Right ventricle myocardium inferior (tissue), 1 donor: ENCODE results near the gene PREX1. TPM values are rescaled to one million over a fixed set of nuclear protein-coding genes. Genes with fewer than 3 reads are reported as not detected.

ENCODE experiments used
- ATAC-seq: fragments of 200-7000 bp; cut with Tn5 transposase; one replicate; pipeline ENCODE4 v1.9.1; 2020; ENCODE audit warnings: mild to moderate bottlenecking, moderate library complexity
- DNase-seq: peaks from one replicate; pipeline ENCODE4 v3.0.0; 2021; ENCODE audit errors: missing footprints
- intact Hi-C: fragments of 100-400 bp; cut with DNase I; formaldehyde crosslinking; loops from one replicate; pipeline ENCODE4 v1.11.0; 2022
- total RNA-seq: library from RNA; stranded (reverse); fragmentation: NEBNext Ultra II Directional; extraction: Animal tissue kit (Norgen Biotek cat#: 25700); gene quantifications from one replicate; pipeline ENCODE4 v1.2.1, GENCODE V29; 2021
- donor health status: DM: no; HTN: yes; CAD: no; lungs with severe emphysema.

PREX1 gene
- total RNA-seq, 1 donor from 2014 or later: 11.0 TPM

- intact Hi-C loops: loop anchor here (5.0 kb wide), 1 partner anchor 43 kb away; no protein-coding TSS in a partner anchor
- ATAC-seq (no peak), DNase-seq (no peak)
These were observed 138.4 kb downstream of the PREX1 start for GRCh38 chr20:48689388-48689787.

DNA sequence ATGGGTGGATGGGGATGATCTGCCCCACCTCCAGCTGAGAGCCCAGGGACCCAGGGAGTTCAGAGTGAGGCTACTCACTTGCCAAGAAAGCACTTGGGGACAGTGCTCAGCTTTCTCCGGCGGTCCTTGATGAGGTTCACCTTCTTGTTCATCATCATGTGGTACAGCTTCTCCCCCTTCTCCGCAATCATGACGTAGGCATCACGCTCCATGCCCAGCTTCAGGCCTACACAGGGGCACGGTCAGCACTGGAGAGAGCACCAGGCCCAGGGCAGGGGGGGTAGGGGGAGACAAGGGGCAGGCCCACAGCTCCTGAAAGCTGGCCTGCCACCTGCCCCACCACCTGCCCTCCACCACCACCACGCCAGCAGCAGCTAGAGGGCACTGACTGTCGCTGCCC lies 139.2 kb downstream of the PREX1 start:
- ATAC-seq (no peak), DNase-seq (no peak)
- intact Hi-C loops: loop anchor here (5.0 kb wide), 1 partner anchor 44 kb away; no protein-coding TSS in a partner anchor

DNA sequence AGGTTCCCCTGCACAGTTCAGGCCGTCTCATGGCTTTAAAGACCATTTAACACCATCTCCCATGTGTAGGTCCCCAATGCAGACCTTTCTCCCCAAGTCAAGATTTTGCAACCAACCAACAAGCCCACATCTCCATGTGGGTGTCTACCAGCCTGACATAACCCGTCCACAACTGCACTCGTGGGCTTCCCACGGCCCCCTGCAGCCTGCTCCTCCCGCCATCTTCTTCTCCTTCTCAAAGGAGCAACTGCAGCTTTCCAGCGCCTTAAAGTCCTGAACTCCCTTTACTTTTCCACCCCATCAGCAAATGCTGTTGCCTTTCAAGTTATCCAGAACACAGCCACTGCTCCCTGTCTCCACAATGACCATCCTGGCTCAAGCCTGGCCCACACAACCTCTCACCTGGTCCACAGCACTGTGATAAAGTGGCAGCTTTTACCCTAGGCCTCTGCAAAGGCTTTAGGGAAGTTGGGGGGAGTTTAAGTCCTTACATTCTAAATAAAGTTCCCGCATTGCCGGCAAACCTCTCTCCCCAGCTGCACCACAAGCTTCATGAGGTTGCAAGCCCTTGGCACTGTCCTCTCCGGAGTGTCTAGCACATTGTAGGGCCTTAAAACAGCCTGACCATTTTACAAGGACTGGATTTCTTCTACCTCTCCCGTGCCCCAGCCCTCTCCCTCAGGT lies 140.5 kb downstream of the PREX1 start:
- intact Hi-C loops: loop anchor here (5.0 kb wide), 1 partner anchor 45 kb away; no protein-coding TSS in a partner anchor
- DNase-seq: no peak
- no peak for ATAC-seq

DNA sequence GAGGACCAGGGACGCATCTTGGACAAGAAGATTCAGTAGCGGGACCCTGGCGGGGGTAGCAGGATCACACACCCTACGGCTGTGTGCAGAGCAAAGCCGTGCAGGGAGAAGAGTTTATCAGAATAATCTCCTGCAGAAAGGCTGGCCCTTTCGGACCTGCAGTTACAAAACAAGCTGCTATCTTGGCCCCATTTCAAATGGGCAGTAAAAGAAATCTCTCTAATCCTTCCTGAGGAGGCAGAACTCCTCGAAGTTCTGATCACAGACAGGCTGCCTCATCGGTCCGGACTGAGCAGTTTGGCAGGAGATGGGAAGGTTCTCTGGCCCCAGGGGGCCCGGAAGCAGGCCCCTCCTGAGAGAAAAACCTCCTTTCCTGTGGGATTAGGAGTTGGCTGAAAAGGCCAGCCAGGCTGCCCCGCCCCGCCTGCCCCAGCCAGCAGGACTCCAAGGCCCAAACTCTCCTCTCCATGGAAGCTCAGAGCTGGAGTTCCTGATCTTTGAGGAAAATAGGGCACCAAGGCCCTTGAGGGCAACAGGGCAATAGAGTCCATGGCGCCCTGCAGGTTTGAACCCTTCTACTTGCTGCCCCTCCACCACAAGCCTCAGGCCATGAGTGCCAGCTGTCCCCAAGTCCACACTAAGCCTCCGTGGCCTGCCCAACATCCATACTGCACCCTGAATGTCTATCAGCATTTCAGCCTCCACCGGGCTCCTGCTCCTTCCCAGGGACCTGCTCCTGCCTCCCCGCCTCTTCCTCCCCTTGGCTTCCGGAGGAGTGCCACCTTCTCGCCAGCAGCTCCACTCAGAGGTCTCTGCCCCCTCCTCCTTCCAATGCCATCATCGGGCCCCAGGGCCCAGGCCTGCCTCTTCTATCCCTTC lies 141.3 kb downstream of the PREX1 start:
- no peak for DNase-seq
- peak; percentile 10 for ATAC-seq
- intact Hi-C loops: loop anchor here (5.0 kb wide), 1 partner anchor 46 kb away; no protein-coding TSS in a partner anchor

GRCh38 chr20:48685300-48685699 lies 142.5 kb downstream of the PREX1 start:
- ATAC-seq (no peak), DNase-seq (no peak)
- intact Hi-C loops: loop anchor here (5.0 kb wide), 1 partner anchor 47 kb away; no protein-coding TSS in a partner anchor

DNA sequence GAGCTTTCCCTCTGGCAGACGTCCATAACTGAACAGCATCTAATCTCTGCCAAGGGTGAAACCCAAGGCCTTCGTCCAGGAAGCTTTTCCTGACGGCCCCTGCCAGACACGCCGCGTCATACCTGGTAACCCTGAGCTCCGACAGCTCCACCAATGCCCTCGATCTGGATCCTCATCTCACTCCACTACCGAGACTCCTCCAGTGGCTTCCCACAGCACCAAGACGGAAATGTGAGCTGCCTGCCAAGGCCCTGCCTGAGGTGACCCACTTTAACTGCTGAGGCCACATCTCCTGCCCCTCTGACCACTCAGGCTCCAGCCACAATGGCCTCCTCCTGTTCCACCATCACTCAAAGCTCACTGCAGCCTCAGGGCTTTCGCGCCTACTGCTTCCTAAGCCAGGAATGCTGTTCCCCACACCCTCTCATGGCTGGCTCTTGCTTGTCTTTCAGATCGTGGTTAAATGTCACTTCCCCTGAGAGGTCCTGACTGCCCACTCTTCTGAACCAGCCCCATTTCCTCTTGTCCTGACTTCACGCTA lies 143.2 kb downstream of the PREX1 start:
- intact Hi-C loops: loop anchor here (5.0 kb wide), 3 partner anchors 48 to 143 kb away; partner anchors contain the start of gene PREX1
- no peak for ATAC-seq

GRCh38 chr20:48683467-48684175 lies 144.2 kb downstream of the PREX1 start:
- no peak for DNase-seq
- no peak for ATAC-seq
- intact Hi-C loops: loop anchor here (2.0 to 5.0 kb wide), 3 partner anchors 13 to 144 kb away; partner anchors contain the start of gene PREX1

More for the DNA sequence above, 143.2 kb downstream of the PREX1 start:
- DNase-seq: no peak

- DNase-seq (peak; percentile 92), ATAC-seq (peak; percentile 80)
- intact Hi-C loops: loop anchor here (2.0 to 5.0 kb wide), 3 partner anchors 14 to 145 kb away; partner anchors contain the start of gene PREX1
These were observed 145.1 kb downstream of the PREX1 start for GRCh38 chr20:48682529-48683363.

GRCh38 chr20:48681873-48682426 lies 145.8 kb downstream of the PREX1 start:
- no peak for ATAC-seq

GRCh38 chr20:48681201-48681872 lies 146.5 kb downstream of the PREX1 start:
- intact Hi-C loops: loop anchor here (5.0 kb wide), 2 partner anchors 126 to 146 kb away; partner anchors contain the start of gene PREX1
- DNase-seq (no peak), ATAC-seq (no peak)

More at GRCh38 chr20:48681873-48682426, 145.8 kb downstream of the PREX1 start:
- intact Hi-C loops: loop anchor here (2.0 to 5.0 kb wide), 3 partner anchors 15 to 145 kb away; partner anchors contain the start of gene PREX1
- no peak for DNase-seq

GRCh38 chr20:48680650-48681049 lies 147.1 kb downstream of the PREX1 start:
- intact Hi-C loops: loop anchor here (5.0 kb wide), 2 partner anchors 127 to 147 kb away; partner anchors contain the start of gene PREX1
- DNase-seq: no peak
- ATAC-seq: no peak

DNA sequence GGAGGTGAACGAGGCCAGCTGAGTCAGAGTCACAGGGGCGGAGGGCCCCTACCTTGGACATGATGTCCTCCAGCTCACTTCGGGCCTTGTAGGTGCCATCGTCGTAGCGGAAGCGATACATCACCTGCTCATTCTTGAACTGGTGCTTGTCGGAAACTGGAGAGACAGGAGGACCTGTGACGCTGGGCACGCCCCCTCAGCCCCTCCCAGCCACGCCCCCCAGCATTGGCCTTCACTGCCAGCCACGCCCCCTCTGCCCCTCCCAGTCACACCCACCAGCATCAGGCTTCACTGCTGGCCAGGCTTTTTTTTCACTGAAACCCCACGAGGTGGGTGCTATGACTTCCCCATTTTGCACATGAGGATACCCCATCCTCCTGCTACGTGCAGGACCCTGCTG lies 148.2 kb downstream of the PREX1 start:
- DNase-seq: no peak
- no peak for ATAC-seq
- intact Hi-C loops: no loop called here

DNA sequence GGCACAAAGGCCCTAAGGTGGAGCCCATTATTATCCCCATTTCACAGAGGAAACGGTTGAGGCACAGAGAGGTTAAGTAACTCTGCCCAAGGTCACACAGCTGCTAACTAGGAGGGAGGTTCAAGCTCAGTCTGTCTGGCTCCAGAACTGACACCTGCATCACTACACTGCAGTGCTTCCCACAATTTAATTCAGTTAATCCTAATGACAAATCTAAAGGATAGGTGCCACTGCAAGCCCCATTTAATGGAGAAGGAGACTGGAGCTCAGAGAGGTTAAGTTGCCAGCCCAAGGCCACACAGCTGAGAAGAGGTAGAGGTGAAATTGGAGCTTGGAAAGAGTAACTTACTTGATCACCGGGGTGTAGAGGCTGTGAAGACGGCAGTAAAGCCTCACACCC lies 148.8 kb downstream of the PREX1 start:
- DNase-seq (no peak), ATAC-seq (no peak)
- intact Hi-C loops: no loop called here

- no peak for ATAC-seq
- DNase-seq: no peak
- intact Hi-C loops: no loop called here
These were observed 149.4 kb downstream of the PREX1 start for GRCh38 chr20:48678421-48678820.

GRCh38 chr20:48676795-48677460 lies 150.9 kb downstream of the PREX1 start:
- ATAC-seq (no peak), DNase-seq (no peak)
- intact Hi-C loops: no loop called here

- ATAC-seq (no peak), DNase-seq (no peak)
- intact Hi-C loops: no loop called here
These were observed 151.7 kb downstream of the PREX1 start for GRCh38 chr20:48676125-48676524.
